GM19455 (cell line): ENCODE measurements around the gene TARBP2.

Experiments used
- ATAC-seq: cut with Tn5 transposase; IDR thresholded peaks from one replicate; pipeline ENCODE4 v1.9.1; 2021; ENCODE audit not compliant: unreplicated experiment

TARBP2 gene

DNA sequence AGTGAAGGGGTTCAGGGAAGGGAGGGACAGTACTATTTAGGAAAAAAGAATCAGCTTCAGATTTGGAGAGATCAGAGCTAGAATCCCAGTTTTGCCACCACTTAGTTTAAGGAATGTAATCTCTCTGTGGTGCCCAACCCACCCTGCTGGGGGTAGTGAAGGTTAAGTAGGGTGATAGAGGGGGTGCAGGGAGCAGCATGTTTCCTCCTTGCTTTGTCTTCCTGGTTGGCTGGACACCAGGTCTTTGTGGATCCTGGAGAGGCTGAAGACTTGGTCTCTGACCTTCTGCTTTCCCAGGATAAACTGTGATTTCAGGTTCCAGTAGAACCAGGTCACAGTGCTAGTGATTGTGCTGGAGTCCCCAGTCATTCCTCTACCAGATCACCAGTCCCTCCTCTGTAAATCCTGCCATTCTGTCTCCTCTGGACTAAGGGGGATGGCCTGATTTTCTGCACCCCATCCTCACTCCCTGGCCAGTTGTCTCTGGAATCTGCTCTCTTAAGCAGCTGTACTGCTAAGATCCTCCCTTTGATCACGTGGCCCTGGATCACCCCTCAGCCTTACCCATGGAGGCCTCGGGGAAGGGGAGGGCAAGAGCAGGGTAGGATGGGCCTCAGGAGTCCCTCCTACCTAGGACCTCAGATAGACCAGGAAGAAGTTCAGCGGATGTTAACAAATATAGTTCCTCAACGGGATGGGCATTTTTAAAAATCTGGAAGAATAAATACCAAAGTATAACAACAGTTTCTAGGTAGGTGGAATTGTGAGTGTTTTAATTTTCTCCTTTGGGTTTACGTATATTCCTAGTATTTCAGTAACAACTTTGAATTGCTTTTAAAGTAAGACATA, 5.0 kb upstream of the TARBP2 start:
- no peak for ATAC-seq

DNA sequence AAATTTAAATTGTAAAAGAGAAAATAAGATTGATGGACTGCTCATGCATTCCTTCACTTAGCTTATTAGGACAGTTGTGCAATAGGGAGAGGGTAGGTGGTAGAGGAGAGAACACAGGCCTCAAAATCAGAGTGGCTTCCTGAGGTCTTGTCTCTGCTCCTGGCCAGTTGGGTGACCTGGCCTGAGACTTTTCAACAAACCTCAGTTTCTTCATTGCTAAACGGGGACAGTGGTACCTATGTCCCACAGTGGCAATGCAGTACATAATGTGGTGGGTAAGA, 4.4 kb upstream of the TARBP2 start:
- ATAC-seq = no peak

DNA sequence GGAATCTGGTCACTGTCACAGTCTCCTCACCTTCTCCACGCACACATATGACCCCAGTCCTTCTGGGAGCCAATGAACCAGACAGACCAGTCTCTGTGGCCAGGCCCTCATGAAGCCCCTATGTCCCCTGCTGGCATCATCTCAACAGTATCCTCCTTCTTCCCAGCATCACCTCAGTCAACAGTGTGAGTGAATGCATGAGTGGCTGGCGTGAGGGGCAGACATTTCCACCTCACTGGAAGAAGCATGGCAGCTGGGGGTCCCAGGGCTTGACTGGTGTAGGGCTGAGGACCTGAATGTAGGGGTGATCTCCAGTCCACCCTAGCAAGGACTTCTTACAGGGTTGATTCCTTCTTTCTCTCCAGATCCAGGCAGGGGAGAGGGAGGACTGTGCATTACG, 3.6 kb upstream of the TARBP2 start:
- ATAC-seq = no peak

DNA sequence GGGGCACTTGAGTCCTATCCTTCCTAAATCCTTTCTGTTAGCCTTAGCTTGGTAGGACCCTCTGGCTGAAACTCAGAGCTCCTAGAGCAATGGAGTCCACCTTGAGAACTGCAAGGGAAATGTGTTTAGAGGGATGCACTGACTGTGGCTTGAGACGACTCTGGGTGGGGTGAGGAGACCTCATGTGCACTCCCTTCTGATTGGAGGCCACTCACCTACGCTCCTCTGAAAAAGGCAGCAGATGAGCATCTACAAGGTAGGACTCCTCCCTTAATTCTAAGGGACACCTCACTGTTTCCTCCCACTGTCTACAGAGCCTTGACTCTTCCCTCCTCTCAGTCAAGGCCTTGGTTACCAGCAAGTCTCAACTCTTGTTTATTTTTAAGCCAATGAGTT, 2.9 kb upstream of the TARBP2 start:
- ATAC-seq = no peak

DNA sequence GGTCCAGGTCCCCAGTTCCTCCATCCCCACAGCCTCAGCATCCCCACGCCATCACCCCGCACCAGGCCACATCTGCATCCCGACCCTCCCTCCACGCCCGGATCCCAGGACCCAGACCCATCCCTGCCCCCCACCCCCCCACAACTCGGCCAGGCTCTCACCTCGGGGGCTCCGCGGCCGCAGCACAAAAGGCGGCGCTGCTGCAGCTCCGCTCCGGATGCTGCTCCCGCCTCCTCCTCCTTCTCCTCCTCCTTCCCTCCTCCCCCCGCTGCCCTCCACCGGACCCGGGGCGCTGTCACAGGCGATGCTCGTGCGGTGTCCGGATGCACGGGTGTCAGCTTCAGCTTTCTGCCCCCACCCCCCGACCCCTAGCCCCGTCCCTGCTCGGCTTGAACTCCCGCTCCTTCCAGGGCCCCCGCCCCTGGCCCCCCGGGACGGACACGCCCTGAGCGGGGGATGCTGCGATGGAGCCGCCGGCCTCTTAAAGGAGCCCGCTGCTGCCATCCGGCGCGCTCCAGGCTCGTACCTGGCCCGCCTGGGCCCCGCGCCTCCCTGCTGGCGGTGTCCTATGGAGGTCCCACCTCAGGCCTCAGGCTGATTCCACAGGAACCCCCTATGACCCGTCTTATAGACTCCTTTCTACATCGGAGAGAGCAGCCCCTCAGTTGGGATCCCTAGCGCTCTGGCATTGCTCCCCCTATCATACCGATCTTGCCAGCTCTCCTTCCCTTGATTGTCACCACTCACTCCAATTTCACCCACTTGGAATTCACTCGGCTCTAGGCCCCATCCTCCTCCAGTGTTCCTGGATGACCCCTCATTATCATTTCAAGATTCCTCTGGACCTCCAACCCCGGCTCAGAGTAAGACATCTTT, 1.6 kb upstream of the TARBP2 start, which contains the start of gene MAP3K12:
Gene MAP3K12 (minus strand): TSS at position 193 of the 876 bp plus-strand sequence. CDS start 12,067 bp downstream, outside the sequence.
- ATAC-seq = no peak

DNA sequence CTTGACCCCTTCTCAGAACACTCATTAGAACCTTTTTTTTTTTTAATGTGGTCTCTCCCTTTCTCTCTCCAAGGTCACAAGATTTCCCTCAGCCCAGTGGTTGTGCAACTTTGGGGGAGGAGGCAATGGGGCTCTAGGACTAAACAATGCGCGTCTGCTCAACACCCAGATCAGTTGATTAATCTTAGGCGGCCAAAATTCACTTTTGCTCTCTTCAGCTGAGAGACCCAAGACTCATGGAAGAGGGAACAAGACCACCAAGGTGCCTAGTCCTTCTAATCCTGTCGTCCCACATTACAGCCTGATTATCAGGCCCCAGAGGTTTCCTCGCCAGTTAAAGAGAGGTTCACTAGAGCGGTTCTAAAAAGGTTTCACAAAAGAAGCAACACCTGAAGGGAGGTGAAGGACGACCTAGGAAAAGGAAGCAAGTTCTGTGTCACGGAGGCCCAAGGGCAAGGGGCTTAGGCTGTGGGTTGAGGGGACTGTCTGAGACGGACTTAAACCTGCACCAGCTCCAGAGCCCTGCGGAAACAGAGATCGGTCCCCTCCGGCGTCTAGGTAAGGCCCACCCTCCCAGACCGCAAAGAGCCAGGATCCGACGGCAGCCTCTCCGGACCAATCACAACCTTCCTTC, 824 bp upstream of the TARBP2 start:
- ATAC-seq = no peak

DNA sequence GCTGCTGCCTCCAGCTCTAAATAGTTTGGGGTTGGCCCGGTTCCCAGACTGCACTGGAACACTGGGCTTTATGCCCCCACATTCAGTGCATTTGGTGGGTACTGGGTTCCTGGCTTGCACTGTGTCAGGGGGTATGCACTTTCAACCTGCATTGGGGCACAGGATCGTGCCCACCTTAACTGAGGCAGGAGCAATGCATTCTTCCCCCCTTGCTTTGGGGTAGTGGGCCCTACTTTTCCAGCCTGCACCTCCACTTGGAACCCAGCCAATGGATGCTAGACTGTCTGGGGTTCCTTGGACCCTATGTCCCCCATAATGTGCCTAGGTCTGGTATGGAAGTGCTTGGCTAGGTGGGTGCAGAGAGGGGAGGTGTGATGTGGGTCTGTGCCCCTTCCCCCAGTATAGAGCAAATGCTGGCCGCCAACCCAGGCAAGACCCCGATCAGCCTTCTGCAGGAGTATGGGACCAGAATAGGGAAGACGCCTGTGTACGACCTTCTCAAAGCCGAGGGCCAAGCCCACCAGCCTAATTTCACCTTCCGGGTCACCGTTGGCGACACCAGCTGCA, 615 bp downstream of the TARBP2 start:
- ATAC-seq = no peak

DNA sequence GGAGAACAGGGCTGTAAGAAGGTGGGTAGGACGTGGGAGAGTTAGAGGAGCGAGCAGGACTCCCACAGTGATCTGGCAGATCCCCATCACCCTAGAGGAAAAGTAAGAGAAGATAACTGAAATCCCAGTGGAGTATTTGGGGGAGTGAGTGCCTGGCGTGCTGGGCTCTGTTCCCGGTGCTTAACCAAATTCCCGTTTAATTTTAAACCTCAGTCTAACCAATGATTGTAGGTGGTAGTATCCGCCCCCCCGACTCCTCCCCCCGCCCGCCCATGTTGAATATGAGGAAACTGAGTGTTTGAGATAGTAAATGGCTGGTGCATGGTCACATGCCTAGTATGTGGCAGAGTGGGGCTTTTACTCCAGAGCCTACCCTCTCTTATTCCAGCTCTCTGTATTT, 1.2 kb downstream of the TARBP2 start:
- no peak for ATAC-seq

DNA sequence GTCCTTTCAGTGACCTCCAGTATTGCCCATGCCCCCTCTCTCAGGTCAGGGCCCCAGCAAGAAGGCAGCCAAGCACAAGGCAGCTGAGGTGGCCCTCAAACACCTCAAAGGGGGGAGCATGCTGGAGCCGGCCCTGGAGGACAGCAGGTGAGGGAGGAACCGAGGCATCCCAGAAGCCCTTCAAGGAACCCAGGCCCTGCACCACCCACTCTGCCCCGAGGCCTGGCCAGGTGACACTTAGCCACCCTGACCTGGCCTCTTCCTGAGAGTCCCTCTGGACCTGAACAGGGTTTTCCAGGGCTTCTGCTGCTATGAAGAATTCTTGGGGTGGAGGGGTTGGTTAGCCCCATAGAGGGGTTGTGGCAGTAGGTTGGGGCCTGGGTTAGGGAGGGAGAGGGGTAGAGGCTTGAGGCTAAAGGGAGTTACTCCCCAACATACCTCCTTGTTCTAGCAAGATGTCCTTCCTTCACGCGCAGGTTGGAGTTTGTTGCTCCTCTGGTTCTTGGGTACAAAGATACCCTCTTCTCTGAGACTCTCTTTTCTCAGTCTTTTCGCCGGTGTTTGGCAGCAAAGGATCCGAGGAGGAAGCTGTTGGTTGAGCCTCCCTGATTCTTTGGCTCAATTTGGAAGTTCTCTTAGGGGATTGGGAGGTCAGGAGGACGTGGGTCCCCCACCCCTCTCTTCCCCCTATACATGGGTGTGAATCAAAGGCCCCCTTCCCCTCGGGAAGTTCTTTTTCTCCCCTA, 2.1 kb downstream of the TARBP2 start:
- no peak for ATAC-seq

DNA sequence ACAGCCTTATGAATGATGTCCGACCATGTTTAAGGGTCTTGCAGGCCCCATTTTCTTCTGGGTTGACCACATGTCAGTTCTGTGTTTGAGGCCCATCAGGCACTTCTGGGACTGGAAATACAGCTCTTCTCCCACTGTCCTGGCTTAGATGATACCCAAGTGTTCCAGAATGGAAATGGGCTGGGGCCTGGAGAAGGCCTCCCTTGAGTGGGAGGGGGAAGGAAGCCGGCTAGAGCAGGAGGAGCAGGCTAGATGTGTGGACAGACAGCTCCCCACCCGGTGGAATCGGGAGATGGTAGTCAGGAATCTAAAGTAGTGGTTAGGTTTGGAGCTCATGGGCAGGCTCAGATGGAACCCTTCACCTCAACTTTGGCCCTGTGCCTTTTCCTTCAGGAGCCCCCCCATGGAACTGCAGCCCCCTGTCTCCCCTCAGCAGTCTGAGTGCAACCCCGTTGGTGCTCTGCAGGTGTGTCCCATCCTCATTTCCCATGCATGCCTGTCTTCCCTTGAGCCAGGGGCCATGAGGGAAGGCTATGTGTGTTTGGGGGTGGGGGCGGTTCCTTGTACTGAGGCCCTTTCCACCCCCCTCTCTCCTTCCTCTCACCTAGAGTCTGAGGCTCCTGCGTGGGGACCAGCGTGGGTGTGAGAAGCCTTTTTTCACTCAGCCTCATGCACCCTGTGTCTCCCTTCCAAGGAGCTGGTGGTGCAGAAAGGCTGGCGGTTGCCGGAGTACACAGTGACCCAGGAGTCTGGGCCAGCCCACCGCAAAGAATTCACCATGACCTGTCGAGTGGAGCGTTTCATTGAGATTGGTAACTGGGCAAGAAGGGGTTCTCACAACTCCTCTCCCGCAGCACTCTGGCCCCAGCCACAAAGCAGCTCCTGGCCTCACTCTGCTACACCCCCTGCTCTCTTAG, 3.2 kb downstream of the TARBP2 start:
- no peak for ATAC-seq

DNA sequence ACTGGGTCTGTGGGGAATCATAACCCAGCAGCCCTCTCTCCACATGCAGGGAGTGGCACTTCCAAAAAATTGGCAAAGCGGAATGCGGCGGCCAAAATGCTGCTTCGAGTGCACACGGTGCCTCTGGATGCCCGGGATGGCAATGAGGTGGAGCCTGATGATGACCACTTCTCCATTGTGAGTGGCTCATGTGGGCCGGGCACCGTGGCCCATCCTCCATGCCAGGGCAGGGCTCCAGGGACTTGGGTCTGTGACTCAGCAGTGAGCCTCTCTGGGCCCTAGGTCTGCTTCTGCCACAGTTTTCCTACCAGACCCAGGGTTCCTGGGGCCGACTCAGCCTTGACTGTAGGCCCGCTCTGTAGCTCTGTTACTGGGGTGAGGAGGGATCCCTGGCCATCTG, 4.0 kb downstream of the TARBP2 start:
- no peak for ATAC-seq

DNA sequence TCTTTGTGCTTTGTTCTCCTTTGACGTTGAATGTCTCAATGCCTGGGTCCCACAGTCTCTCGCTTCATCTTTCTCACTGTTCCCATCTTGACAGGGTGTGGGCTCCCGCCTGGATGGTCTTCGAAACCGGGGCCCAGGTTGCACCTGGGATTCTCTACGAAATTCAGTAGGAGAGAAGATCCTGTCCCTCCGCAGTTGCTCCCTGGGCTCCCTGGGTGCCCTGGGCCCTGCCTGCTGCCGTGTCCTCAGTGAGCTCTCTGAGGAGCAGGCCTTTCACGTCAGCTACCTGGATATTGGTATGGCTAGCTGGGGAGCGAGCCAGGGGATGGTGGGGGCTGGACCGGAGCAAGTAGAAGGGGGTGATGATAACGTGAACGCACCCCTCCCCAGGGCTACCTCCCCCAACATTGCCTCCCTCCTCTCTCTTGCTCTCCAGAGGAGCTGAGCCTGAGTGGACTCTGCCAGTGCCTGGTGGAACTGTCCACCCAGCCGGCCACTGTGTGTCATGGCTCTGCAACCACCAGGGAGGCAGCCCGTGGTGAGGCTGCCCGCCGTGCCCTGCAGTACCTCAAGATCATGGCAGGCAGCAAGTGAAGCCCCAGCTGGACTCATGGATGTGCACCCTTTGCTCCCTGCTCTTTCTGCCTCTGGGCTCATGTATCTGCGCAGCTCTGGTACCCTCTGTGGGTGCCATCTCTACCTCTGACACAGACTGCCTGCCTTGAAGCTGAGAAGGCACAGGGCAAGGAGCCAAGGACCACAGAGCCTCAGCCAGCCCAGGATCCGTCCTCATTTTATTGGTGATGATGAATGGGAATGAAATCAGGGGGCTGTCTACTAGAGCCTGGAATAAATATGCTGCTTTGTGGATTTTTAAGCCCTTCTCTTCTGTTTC, 4.7 kb downstream of the TARBP2 start:
- no peak for ATAC-seq

DNA sequence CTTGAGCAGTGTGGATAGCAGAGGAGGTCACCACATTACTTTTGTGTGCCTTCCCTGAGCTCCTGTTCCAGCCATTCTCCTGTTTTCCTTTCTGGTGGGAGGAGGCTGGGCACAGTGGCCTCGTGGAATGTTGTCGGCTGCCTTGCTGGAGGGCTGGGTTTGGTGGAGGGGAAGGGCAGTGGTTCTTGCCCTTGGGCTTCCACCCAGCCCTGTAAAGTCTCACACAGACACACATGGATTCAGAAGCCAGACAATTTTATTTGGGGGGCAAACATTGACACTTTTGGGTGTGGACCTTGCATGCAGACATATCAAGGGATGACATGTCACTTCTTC, 5.3 kb downstream of the TARBP2 start:
- ATAC-seq = no peak

DNA sequence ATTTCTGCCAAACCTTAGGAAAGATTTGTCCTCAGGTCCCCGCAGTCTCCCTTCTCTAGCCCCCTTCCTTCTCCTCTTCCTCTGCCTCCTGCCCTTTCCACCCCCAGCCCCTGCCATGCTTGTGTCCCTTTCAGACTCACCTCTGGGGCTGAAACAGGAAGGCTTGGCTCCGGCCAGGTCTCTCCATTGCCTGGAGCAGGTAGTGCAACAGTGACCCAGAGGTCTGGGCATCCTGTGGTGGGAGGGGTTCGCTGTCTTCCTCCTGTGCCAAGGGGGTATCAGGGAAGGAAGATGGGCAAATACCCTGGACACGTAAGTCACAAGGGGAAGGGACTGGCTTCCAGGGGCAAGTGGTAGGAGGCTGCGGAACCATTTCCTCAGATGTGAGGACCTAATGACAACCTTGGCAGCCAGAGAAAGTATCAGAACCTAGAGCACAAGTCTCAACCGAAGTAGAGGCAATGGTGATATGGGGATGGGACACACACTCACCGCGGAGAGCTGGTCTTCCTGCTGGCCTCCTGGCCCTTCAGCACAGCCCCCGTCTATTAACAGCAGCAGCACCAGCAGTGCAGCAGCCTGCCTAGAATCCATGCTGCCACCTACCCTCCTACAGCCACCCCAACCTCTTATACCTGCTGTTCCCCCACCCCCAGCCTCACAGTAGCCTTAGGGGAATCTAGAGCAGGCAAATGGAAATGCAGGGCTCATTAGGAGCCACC, 6.0 kb downstream of the TARBP2 start, which contains the start of gene NPFF:
Gene NPFF (minus strand): TSS at position 604 of the 722 bp plus-strand sequence. CDS start 10 bp downstream, at position 594.
- no peak for ATAC-seq

DNA sequence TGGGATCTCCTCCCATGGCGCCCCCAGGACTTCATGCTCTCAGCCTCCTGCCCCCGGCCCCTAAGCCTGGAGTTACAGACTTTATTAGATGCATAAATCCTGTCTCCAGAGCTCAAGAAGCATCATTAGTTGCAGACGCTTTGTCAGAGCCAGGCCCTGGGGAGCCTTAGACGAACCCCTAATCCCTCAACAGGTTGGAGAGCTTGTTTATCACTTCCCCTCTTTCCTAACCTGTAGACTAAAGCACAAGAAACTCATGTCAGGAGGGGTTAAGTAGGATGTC, 6.5 kb downstream of the TARBP2 start:
- ATAC-seq = no peak

DNA sequence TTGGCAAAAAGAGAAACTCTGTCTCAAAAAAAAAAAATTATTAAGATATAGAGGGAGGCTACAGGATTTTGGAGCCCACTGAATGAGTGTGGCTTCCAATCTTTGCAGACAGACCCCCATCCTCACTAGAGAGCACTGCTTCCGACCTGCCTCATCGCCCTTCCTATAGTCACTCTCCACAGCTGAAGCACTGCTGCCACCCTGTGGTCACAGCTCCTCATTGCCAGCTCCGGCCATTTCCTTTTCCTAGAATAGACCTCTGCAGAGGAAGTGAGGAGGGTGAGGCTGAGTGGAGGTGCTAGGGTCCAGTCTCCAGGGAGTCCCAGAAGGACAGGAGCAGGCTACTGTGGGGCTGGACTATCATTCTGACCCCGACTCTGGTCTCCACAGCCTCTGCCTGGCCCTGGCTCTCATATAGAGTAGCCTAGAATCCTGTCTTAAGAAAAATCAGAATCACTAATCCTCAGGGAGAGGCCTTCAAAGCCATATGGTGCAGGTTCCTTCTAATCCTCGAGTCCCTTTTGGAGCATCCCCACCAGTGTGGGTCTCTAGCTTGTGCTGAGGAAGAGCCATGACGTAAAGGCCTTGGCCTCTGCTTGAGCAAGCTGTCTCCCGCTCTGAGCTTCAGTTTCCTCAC, 7.6 kb downstream of the TARBP2 start:
- ATAC-seq = peak; percentile 95

DNA sequence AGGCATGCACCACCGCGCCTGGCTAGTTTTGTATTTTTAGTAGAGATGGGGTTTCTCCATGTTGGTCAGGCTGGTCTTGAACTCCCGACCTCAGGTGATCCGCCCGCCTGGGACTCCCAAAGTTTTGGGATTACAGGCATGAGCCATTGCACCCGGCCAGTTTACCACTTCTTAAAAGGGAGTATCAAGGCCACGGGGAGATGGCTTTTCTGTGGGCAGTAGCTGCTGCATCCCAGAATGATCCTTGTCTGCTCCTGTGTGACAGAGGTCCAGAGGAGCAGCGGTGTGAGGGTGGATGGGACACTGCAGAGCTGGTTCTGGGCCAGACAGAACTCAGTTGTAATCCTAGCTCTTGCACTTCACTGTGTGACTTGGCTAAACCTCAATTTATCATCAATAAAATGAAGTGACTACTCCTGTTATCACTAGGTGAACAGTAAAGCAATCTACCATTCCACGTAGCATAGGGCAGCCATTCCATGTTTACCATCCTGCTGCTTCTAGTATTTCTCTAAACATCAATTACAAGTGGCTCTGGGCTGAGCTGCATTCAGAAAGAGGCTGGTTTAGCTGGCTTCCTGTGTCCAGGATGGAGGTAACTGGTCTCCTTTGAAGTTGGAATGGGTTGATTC, 9.2 kb downstream of the TARBP2 start:
- no peak for ATAC-seq
